ENCODE measurements around the gene ATP5F1A. TPM values are rescaled to one million over a fixed set of nuclear protein-coding genes. Genes with fewer than 3 reads are reported as not detected.

Gene ATP5F1A
- total RNA-seq, 1 donor from 2014 or later, result 1,034 TPM

GRCh38 chr18:46060359-46060841 is 37.7 kb downstream of the ATP5F1A start:
- Mint-ChIP-seq H3K27ac (no peak overlapping the region), H3K4me3 (no peak overlapping the region), H3K9me3 (no peaks in the 10 kb centered on the region), H3K4me1 (no peaks in the 10 kb centered on the region), H3K27me3 (ENCODE audit: insufficient read depth, low read depth) (peaks cover 2% of the 10 kb centered on the region), H3K36me3 (no peaks in the 10 kb centered on the region)
- Histone ChIP-seq H3K36me3 (no peaks in the 10 kb centered on the region), H3K4me1 (no peaks in the 10 kb centered on the region), H3K27ac (no peak overlapping the region), H3K9me3 (ENCODE audit: low read depth) (no peaks in the 10 kb centered on the region), H3K9ac (no peak overlapping the region), H3F3A (ENCODE audit: low read depth) (no peaks in the 10 kb centered on the region), H4K20me1 (ENCODE audit: low read depth) (no peaks in the 10 kb centered on the region), H3K27me3 (no peaks in the 10 kb centered on the region), H3K4me3 (no peak overlapping the region), H3K4me2 (no peak overlapping the region), H2AFZ (replicated peaks) (no peak overlapping the region), H3K79me2 (ENCODE audit: low read depth) (no peaks in the 10 kb centered on the region)
- TF ChIP-seq EZH2phosphoT487 (IDR thresholded peaks at IDR 0.05), result no peak
- no peak for TF ChIP-seq EZH2 (IDR thresholded peaks at IDR 0.05)
- TF ChIP-seq CTCF (IDR thresholded peaks at IDR 0.05), result no peak
- DNase-seq (ENCODE audit: low spot score), result no peak

- no peaks in the 10 kb centered on the region for H3K4me1 ChIP-seq
- no peaks in the 10 kb centered on the region for H4K20me1 ChIP-seq (ENCODE audit: low read depth)
- Mint-ChIP-seq H3K9me3 (no peaks in the 10 kb centered on the region), H3K4me3 (no peak overlapping the region), H3K27ac (no peak overlapping the region), H3K4me1 (no peaks in the 10 kb centered on the region), H3K36me3 (no peaks in the 10 kb centered on the region), H3K27me3 (ENCODE audit: insufficient read depth, low read depth) (peaks cover 2% of the 10 kb centered on the region)
- H3K79me2 ChIP-seq (ENCODE audit: low read depth), result no peaks in the 10 kb centered on the region
- no peaks in the 10 kb centered on the region for H3F3A ChIP-seq (ENCODE audit: low read depth)
- H3K27me3 ChIP-seq, result no peaks in the 10 kb centered on the region
- no peak overlapping the region for H3K4me2 ChIP-seq
- H3K27ac ChIP-seq, result no peak overlapping the region
- no peaks in the 10 kb centered on the region for H3K36me3 ChIP-seq
- no peak overlapping the region for H3K4me3 ChIP-seq
- no peak overlapping the region for H2AFZ ChIP-seq (replicated peaks)
- TF ChIP-seq EZH2 (IDR thresholded peaks at IDR 0.05) (no peak), EZH2phosphoT487 (IDR thresholded peaks at IDR 0.05) (no peak), CTCF (IDR thresholded peaks at IDR 0.05) (no peak)
- H3K9me3 ChIP-seq (ENCODE audit: low read depth), result no peaks in the 10 kb centered on the region
- H3K9ac ChIP-seq, result no peak overlapping the region
- DNase-seq (ENCODE audit: low spot score), result no peak
These were observed 42.3 kb downstream of the ATP5F1A start for GRCh38 chr18:46055838-46056230.

- Mint-ChIP-seq H3K27ac (no peak overlapping the region), H3K4me3 (no peak overlapping the region), H3K36me3 (no peaks in the 10 kb centered on the region), H3K27me3 (ENCODE audit: insufficient read depth, low read depth) (peaks cover 2% of the 10 kb centered on the region), H3K9me3 (no peaks in the 10 kb centered on the region), H3K4me1 (no peaks in the 10 kb centered on the region)
- Histone ChIP-seq H3K9me3 (ENCODE audit: low read depth) (no peaks in the 10 kb centered on the region), H3K9ac (no peak overlapping the region), H3K4me3 (no peak overlapping the region), H3K27me3 (no peaks in the 10 kb centered on the region), H3K4me1 (no peaks in the 10 kb centered on the region), H3K4me2 (no peak overlapping the region), H3K79me2 (ENCODE audit: low read depth) (no peaks in the 10 kb centered on the region), H4K20me1 (ENCODE audit: low read depth) (no peaks in the 10 kb centered on the region), H2AFZ (replicated peaks) (no peak overlapping the region), H3K36me3 (no peaks in the 10 kb centered on the region), H3K27ac (no peak overlapping the region), H3F3A (ENCODE audit: low read depth) (no peaks in the 10 kb centered on the region)
- TF ChIP-seq EZH2phosphoT487 (IDR thresholded peaks at IDR 0.05), result no peak
- TF ChIP-seq EZH2 (IDR thresholded peaks at IDR 0.05), result no peak
- TF ChIP-seq CTCF (IDR thresholded peaks at IDR 0.05), result no peak
- no peak for DNase-seq (ENCODE audit: low spot score)
These were observed 42.9 kb downstream of the ATP5F1A start for GRCh38 chr18:46054956-46055837.

Measured in neural progenitor cell (in vitro differentiated cells).